Measurements from ENCODE around the gene VEPH1.

VEPH1 gene

DNA sequence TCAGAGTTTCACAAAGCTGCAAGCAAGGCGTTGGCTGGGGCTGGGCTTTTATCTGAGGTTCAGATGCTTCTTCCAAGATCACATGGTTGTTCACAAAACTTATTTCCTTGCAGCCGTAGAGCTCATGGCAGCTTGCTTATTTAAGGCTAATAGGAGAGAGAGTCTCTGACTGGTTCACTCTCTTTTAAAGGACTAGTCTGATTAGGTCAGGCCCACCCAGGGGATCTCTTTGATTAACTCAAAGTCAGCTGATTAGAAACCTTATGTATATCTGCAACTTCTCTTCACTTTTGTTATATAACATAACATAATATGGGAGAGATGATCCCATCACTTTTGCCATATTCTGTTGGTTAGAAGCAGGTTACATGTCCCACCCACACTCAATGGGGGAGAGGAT, 243.4 kb downstream of the VEPH1 start:
- no peak for DNase-seq (ENCODE audit: low read depth)

DNA sequence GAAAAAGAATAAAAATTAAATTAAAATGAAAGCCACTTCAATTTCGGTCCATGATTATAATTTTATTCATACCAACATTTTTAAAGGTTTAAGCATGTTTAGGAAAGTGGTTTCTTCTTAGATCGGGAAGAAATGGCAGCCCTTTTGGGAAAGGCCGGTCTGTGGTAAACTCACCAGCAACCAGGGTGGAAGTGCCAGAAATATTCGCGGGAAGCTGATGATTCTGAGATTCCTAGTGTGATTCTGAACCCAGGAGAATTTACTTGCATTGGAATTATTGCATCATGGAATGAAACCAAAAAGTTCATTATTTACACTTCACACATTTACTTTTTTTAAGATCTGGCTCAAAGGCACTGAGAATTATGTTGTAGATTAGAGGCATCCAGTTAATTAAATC, 246.1 kb downstream of the VEPH1 start:
- DNase-seq (ENCODE audit: low read depth) = no peak

DNA sequence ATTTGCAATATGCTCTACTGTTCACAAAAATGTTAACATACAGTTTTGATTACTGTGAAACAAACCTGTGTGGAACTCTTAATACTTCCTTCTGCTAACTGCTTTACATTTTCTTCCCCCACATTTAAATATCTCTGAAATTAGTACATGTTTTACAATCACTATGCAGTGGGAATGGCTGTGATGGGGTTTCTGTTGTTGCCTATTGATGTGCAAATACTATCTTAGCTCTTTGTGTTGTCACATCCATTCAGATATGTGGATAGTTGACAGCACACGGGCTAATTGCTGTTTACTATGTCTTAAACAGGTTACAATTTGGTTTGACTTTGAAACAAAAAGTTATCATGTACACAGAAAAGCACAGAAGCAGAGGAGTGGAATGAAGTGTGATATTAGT, 247.4 kb downstream of the VEPH1 start:
- no peak for DNase-seq (ENCODE audit: low read depth)

DNA sequence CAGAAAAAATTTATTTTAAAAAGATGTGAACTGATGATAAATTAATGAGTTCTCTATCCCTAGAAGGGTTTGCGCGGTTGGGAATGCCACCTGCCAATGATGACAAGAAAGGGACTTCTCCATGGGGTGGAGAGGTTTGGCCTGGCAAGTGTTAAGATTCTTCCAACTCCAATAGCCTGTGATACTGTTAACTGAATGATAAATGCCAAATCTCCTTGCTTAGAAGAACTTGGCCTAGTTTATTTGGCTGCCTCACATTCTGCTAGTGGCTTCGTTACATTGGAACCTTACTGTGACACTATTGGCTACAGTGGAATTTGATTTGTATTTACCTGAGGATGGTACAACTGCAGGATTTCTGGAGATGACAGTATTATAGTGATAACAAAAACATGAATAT, 251.5 kb downstream of the VEPH1 start:
- DNase-seq (ENCODE audit: low read depth) = no peak

DNA sequence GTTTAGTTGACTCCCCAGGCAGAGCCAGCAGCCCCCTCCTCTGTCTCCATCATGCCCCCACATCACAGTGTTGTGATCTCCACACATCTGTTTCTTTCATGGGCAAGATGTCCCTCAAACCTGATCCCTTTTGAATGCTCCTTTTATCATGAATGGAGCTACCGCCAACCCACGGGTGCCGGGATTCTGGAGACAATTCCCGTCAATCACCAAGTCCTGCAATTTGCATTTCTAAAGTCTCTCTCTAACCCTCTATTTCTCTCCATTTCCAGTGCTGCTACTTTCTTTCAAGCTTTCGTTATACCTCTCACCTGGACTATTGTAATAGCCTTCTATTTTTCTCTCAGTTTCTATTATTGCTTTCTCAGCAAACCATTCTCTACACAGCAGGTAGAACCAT, 253.6 kb downstream of the VEPH1 start:
- no peak for DNase-seq (ENCODE audit: low read depth)

DNA sequence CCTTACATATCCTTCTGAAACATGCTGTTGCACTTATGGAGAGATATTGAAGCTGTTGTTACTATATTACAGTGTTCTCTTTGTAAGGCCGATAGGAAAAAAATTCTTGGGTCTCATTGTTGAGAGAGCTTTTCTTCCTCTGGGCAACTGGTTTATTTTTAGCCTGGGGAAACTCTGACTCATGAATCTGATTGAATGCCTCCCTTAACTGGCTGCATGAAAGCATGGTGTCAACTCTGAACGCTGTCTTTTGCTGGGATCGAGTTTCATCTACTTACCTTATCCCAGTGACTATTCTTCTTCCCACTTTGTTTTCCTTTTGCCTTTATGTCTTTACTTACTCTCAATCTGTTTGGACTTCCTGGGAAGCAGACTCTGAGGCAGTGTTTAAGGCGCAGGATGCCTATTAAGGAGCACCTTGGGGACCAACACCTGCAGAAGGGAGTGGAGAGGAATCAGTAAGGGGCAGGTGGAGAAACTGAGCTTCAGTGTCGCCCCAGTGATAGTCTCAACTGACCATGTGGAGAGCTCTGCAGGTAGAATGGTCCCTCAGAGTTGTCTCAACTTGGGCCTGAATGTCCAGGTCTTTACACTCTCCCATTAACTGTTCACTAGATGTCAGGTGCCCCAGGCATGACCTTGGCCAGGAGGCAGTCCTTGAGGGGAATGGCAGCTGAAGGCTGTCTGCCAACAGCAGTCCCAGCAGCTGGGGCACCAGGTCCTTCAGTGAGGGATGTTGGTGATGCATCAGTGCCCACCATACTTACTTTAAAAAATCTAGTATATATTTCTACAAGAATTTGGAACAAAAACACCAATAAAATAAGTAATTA, 254.4 kb downstream of the VEPH1 start:
- DNase-seq (ENCODE audit: low read depth) = peak; percentile 88

DNA sequence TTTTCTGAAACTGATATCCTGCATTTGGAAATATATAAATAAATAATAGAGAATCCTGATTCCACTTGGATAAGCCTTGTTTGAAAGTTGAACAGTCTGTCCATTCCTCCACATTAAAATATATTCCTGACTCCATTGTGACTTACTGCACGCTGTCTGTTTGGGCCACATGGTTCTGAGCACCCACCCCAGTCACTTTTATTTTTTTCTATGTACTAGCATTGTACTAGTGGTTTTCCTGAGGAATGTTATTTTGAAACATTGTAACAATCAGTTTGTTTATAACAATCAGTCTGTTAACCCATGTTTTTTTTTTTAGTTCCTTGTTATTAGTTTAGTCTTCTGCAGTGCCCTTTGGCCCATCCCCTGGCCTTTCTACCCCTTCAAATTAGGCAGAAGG, 255.8 kb downstream of the VEPH1 start:
- DNase-seq (ENCODE audit: low read depth) = peak; percentile 24

DNA sequence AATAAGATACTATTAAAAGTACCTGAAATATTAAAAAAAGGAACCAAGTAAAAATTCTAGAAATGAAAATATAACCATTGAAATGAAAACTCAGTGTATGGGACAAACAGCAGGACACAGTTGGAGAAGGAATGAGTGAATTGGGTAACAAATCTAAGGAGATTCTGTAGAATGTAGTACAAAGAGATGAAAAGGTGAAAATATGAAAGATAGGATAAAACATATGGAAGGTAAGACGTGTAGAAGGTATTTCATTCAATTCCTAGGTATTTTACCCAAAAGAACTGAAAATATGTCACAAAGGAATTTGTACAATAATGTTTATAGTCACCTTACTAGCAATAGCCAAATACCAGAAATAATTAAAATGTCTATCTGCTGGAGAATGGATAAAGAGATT, 260.4 kb downstream of the VEPH1 start:
- no peak for DNase-seq (ENCODE audit: low read depth)

DNA sequence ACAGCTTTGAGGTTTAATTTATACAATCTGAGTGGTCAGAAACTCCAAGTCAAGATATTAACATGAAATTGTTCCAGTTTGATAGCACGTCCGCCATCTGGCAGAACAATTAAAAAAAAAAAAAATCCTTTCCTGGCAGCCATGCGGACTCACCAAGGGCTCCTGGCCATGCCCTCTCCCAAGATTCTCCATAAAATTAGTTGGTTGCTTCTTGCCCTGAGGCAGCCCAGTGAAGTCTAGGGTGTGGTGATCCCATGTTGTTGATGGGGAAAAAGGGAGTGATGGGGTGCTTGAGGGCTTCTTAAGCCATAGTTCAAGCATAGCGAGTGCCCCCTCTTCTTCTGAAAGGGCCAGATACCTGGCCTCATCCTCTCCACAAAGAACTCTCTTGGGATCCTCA, 261.6 kb downstream of the VEPH1 start:
- no peak for DNase-seq (ENCODE audit: low read depth)

DNA sequence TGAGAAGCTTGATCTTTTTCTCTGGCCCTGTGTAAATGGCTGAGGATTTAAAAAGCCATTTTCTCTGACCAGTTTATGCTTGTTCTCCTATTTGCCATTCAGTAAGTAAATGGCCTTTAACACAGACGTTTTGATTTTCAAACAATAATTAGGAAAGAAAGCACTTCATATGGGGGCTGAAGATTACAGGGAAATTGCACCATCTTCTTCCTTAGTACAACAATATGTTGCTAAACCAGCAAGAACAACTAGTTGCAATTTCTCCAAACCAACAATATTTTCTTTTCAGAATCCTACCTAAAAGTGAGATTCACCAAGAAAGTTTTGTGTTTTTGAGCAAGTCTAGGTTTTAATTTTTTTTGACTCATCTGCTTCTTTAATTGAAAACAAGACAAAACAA, 262.8 kb downstream of the VEPH1 start:
- DNase-seq (ENCODE audit: low read depth) = no peak

DNA sequence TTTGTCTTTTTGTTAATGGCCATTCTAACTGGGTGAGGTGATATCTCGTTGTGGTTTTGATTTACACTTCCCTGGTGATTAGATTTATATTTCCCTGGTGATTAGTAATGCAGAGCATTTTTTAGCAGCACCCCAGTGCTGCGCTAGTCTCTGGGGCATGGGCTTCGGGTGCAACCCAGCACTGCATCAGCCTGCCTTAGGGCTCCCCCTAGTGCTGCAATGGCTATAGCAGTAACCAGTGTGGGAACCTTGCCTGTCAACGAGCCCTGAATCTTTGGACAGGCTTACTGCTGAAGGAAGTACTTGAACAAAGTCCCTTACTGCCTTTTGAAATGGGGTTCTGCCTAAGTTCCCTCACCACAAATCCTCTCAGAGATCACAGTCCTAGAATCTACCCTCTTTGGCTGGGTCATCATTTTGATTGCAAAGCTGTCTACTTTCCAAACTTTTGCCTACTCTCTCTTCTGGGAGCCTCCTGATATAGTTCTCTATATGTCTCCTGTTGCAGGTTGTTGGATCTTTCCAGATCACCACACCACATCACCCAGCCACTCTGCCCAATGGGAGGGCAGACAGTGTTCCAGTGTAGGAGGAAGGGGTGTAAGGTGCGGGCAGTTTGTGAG, 264.0 kb downstream of the VEPH1 start:
- peak; percentile 65 for DNase-seq (ENCODE audit: low read depth)

DNA sequence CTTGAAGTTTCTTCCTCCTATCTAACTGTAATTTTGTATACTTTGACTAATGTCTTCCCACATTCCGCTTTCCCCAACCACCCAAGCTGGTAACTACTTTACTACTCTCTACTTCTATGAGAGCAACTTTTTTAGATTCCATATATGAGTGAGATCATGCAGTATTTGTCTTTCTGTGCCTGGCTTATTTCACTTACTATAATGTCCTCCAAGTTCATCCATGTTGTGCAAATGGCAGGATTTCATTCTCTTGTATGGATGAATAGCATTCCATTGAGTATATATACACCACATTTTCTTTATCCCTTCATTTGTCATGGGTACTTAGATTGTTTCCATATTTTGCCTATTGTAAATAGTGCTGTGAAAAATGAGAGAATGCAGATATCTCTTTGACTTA, 264.8 kb downstream of the VEPH1 start:
- peak; percentile 49 for DNase-seq (ENCODE audit: low read depth)

DNA sequence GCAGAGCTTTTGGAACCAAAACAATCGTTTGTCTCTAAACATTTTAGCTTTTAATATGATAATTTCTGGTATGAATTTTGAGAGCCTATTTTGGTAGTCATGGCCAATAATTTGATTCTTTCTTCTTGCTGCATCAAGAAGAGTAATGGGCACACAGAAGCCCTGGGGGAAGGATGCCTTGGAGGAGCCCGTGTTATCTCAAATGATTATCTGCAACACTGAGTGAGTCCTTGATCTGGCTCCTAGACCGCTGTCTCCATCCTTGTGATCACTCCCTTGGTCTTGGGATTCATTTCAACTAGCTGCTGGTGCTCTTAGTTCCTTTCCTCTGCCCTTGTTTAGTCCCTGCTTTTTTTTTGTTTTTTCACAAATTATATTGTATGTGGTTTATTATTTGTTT, 265.3 kb downstream of the VEPH1 start:
- DNase-seq (ENCODE audit: low read depth) = no peak

DNA sequence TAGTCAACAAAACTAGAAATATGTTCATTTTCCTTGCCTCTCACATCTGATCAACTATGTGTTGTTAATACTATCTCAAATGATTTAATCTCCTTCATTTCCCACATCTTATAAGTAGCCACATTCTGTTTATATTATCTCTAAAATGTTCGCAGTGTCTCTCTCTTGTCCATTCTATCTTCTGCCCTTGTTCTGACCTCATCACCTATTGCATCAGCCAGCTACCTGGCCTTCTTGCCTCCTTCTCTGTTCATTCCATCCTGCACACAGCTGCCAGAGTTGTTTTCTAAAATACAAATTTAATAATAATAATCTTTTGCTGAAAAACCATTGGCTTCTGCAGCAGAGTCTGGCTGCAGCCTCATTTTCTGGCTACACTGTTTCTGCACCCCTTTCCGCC, 267.9 kb downstream of the VEPH1 start:
- no peak for DNase-seq (ENCODE audit: low read depth)

DNA sequence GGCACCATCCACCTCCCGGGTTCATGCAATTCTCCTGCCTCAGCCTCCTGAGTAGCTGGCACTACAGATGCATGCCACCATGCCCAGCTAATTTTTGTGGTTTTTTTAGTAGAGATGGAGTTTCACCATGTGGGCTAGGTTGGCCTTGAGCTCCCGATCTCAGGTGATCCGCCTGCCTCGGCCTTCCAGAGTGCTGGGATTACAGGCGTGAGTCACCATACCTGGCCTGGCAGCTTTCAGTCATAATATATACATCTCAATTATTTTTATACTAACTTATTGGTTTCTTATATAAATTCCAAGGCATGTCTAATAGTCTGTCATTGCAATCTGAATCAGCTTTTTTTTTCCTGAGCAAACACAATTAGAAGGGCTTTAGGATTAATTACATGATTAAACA, 269.3 kb downstream of the VEPH1 start:
- DNase-seq (ENCODE audit: low read depth) = no peak

DNA sequence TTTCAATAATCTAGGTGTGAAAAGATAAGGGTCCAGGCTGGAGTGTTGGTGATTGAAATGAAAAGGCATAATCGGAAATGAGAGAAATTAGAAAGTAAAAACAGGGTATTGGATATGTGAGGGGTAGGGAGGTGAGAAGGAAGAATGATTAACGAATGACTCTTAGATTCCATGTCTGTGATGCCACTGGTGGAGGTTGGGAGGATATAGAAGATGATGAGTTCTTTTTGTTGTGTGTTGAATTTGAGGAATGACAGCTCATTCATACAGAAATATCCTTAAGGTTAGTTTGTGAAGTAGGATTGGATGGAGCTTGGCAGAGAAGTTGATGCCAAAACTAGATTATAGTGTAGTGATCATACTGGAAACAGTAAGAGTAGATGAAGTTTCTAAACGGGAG, 271.1 kb downstream of the VEPH1 start:
- DNase-seq (ENCODE audit: low read depth) = no peak

DNA sequence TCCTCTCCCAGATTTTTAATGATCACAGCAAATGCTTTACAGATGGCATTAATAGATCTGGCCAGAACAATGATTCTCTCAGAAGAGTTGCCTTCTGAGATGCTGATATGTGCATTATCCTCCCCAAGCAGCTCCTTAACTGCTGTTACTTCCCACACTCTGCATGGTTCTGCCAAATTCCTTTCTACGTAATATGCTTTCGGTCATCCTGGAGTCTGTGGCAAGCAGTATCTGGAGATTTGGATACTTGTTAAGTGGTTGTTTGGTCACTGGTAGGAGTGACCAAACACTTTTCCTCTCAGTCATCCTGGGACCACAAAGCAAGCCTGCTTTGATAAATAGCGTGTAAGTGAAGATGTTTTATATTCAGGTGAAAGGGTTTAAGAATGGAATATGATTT, 272.1 kb downstream of the VEPH1 start:
- peak; percentile 86 for DNase-seq (ENCODE audit: low read depth)

DNA sequence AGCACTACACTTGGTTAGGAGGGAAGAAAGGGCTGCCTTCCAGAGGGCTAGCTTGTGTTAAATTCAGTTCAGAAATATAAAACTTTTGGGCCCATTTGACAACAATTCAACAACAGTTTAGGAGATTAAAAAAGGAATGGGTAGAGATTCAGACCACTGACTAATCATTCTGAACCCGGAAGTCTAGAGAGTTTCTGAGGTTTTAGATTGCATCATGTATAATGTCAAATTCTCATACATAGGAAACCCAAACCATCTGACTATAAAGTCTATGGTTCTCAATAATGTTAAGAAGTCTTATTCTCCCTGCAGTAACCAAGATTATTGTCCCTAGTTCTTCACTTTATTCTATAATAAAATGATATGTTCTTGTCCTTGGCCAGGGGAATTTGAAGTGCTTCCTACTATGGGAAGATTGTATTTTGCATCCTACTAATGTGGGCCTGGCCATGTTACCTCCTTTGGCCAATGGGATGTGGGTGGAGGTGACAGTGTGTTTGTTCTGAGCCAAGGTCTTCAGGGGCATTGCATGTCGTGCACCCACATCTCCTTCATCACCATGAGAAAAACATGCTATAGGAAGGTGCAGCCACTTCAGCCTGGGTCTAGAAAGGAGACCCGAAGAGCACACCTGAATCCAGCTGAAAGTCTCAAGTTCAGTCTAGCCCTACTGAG, 276.9 kb downstream of the VEPH1 start:
- DNase-seq (ENCODE audit: low read depth) = peak; percentile 62

DNA sequence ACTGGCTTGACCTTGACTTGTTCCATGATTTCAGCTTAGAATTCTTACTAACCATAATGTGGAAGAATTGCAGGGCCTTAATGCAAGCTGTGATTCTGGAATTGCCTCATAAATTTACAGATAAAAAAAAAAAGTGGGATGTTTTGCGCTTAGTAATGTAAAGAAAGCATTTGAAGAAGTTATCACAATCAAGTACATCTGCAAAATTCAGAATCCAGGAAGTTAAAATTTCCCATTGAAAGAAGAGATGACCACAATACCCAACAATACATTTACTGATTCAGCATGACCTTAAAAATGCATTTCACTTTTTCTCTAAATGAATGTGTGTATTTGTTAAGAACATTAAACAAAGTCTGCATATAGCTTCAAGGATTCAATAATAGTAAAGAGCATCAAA, 278.2 kb downstream of the VEPH1 start:
- no peak for DNase-seq (ENCODE audit: low read depth)

DNA sequence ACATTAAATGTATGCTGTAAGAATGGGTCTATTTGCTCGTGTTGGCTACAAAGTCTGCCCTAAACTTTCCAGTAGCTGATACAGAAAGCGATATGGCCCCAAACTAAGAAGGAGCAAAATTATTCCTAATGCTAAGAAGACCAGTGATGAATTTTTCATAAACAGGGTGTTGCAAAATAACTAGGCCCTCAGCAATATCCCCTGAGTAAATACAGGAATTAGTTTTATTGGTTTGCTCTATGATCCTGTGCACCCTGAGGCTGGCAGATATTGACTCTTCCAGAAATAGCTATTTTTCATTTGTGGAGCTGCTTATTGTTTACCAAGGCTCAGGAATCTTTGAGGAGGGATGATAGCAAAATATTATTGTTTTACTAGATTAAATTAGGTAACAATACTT, 282.3 kb downstream of the VEPH1 start:
- no peak for DNase-seq (ENCODE audit: low read depth)

DNA sequence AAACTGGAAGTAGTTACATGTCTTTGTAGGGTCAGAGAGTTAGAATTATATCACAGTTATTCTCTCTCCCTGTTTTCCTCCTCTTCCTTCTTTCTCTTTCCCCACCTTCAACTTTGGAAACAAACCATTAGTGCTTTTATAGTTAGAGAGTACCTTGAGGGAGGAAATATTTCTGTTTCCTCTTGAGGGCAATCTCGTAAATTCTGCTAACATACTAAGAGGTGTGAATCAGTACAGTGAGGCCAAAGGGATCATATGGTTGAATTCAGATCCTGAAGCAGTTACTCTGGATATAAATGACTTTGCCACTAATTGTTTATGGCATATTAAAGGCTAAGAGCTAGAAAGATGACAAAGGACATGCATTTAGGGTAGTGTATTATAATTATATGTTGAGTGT, 283.0 kb downstream of the VEPH1 start:
- no peak for DNase-seq (ENCODE audit: low read depth)

DNA sequence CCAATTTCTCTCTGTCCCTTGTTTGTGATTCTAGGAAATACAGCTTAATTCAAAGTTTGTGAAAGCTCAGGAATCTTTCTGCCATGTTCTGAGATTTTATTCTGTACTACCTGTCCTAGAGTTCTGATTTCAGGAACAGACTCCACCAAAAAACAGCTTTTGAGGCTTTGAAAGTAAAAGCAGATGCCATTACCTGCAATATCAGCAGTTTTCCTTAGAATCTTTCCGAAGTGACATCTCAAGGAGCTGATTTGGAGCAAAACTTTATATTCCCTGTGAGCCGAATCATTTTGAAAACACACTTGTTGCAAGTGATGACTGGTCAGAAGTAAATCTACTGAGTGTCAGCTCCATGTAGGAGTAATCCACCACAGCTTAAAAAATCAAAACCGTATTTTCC, 284.0 kb downstream of the VEPH1 start:
- DNase-seq (ENCODE audit: low read depth) = no peak
